ENCODE data around the gene BEND3.
A peak's percentile ranks its signal among the peaks of the same experiment; 100 is the strongest.

BEND3 gene

GRCh38 chr6:107061125-107062020 lies 53.9 kb downstream of the BEND3 start:
- Mint-ChIP-seq H3K36me3 (ENCODE audit: low read depth) (peaks cover 3% of the 10 kb centered on the region), H3K4me3 (no peak overlapping the region), H3K27ac (peak overlapping the region; percentile 37 to 51 (median 48)), H3K9me3 (no peaks in the 10 kb centered on the region), H3K4me1 (peaks cover 31% of the 10 kb centered on the region), H3K27me3 (ENCODE audit: low read depth) (peaks cover 7% of the 10 kb centered on the region)
- TF ChIP-seq CTCF (IDR thresholded peaks at IDR 0.05; ENCODE audit: unreplicated experiment in 3 of 3): no peak

GRCh38 chr6:107060704-107061103 lies 54.6 kb downstream of the BEND3 start:
- H3K27me3 Mint-ChIP-seq (ENCODE audit: low read depth): peaks cover 7% of the 10 kb centered on the region
- no peaks in the 10 kb centered on the region for H3K9me3 Mint-ChIP-seq
- TF ChIP-seq CTCF (IDR thresholded peaks at IDR 0.05; ENCODE audit: unreplicated experiment in 3 of 3): no peak
- no peak overlapping the region for H3K4me3 Mint-ChIP-seq
- peaks cover under 1% of the 10 kb centered on the region for H3K36me3 Mint-ChIP-seq (ENCODE audit: low read depth)
- H3K4me1 Mint-ChIP-seq: peaks cover 24% of the 10 kb centered on the region
- no peak overlapping the region for H3K27ac Mint-ChIP-seq

GRCh38 chr6:107059606-107060005 lies 55.7 kb downstream of the BEND3 start:
- Mint-ChIP-seq H3K27ac (no peak overlapping the region), H3K27me3 (ENCODE audit: low read depth) (peaks cover 7% of the 10 kb centered on the region), H3K36me3 (ENCODE audit: low read depth) (no peaks in the 10 kb centered on the region), H3K4me1 (peaks cover 15% of the 10 kb centered on the region), H3K4me3 (no peak overlapping the region), H3K9me3 (no peaks in the 10 kb centered on the region)
- TF ChIP-seq CTCF (IDR thresholded peaks at IDR 0.05; ENCODE audit: unreplicated experiment in 3 of 3): no peak

- Mint-ChIP-seq H3K4me1 (peaks cover 12% of the 10 kb centered on the region), H3K4me3 (no peak overlapping the region), H3K36me3 (ENCODE audit: low read depth) (no peaks in the 10 kb centered on the region), H3K27me3 (ENCODE audit: low read depth) (peaks cover 7% of the 10 kb centered on the region), H3K27ac (no peak overlapping the region), H3K9me3 (no peaks in the 10 kb centered on the region)
- no peak for TF ChIP-seq CTCF (IDR thresholded peaks at IDR 0.05; ENCODE audit: unreplicated experiment in 3 of 3)
Measured at GRCh38 chr6:107057679-107058078, 57.6 kb downstream of the BEND3 start.

GRCh38 chr6:107056796-107057195 lies 58.5 kb downstream of the BEND3 start:
- H3K9me3 Mint-ChIP-seq: no peaks in the 10 kb centered on the region
- no peaks in the 10 kb centered on the region for H3K36me3 Mint-ChIP-seq (ENCODE audit: low read depth)
- H3K4me3 Mint-ChIP-seq: peak overlapping the region in 2 of 3 experiments; percentile 1 to 46
- H3K27me3 Mint-ChIP-seq (ENCODE audit: low read depth): peaks cover 7% of the 10 kb centered on the region
- no peak for TF ChIP-seq CTCF (IDR thresholded peaks at IDR 0.05; ENCODE audit: unreplicated experiment in 3 of 3)
- peaks cover 12% of the 10 kb centered on the region for H3K4me1 Mint-ChIP-seq
- peak overlapping the region in 2 of 3 experiments; percentile 88 to 89 for H3K27ac Mint-ChIP-seq

GRCh38 chr6:107047807-107048206 lies 67.5 kb downstream of the BEND3 start:
- H3K9me3 Mint-ChIP-seq: no peaks in the 10 kb centered on the region
- H3K4me3 Mint-ChIP-seq: no peak overlapping the region
- H3K36me3 Mint-ChIP-seq (ENCODE audit: low read depth): peaks cover 48% of the 10 kb centered on the region
- peak overlapping the region in 1 of 3 experiments; percentile 98 for H3K27ac Mint-ChIP-seq
- H3K27me3 Mint-ChIP-seq (ENCODE audit: low read depth): no peaks in the 10 kb centered on the region
- no peak for TF ChIP-seq CTCF (IDR thresholded peaks at IDR 0.05; ENCODE audit: unreplicated experiment in 3 of 3)
- peaks cover 23% of the 10 kb centered on the region for H3K4me1 Mint-ChIP-seq

All from nephron (organoid).